Measurements from ENCODE around the gene TC2N.

Gene TC2N

DNA sequence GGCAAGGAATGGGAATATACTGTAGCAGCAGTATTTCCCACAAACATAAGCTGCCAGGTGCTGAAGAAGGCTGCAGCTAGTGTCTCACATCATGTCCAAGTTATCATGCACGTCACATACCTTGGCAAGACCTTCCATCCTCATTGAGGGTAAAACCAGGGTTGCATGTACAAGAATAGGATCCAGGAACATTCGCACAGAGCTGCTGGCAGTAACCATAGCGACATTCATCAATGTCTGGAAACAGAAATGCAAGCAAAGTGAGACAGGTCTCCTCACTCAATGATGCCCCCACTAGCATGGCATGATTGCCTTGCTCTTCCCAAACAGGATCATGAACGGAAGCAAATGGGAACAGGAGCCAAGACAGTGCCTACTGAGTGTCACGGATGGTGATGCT is 23.8 kb upstream of the TC2N start:
- ChIA-PET CTCF (interaction anchor here (0.9 to 2.3 kb wide), 3 partner anchors 8 to 241 kb away, joined by 3 to 5 read pairs (median 4); no protein-coding TSS in a partner anchor), POLR2A (interaction anchor here (0.6 kb wide), 1 partner anchor 653 kb away, joined by 10 read pairs; no protein-coding TSS in a partner anchor)
- TF ChIP-seq, protein P1, sequence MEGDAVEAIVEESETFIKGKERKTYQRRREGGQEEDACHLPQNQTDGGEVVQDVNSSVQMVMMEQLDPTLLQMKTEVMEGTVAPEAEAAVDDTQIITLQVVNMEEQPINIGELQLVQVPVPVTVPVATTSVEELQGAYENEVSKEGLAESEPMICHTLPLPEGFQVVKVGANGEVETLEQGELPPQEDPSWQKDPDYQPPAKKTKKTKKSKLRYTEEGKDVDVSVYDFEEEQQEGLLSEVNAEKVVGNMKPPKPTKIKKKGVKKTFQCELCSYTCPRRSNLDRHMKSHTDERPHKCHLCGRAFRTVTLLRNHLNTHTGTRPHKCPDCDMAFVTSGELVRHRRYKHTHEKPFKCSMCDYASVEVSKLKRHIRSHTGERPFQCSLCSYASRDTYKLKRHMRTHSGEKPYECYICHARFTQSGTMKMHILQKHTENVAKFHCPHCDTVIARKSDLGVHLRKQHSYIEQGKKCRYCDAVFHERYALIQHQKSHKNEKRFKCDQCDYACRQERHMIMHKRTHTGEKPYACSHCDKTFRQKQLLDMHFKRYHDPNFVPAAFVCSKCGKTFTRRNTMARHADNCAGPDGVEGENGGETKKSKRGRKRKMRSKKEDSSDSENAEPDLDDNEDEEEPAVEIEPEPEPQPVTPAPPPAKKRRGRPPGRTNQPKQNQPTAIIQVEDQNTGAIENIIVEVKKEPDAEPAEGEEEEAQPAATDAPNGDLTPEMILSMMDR (IDR thresholded peaks at IDR 0.05; ENCODE audit: control extremely low read depth, extremely low read depth, low read depth, missing control alignments), result no peak
- DNase-seq (ENCODE audit: extremely low spot score), result no peak

DNA sequence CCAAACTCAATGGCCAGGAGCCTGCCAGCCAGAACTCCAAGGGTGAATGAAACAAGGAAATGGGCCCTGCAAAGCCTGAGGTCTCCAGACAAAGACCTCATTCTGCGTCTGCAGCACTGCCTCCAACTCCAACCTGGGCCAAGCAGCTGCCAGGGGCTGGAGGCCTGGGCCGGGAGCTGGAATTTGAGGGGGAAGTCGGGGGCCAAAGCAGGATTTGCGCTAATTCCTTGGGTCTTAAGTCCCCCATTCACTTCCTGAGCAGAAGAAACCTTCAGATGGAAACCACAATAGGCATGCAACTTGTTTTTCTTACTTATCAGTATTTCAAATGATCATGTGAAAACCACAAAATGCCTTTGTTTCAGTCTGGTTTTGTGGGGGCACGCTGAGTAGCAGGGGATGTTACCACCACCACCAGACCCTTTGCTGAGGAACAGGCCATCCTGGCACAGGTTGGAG is 23.0 kb upstream of the TC2N start:
- CTCF ChIA-PET, result interaction anchor here (1.3 kb wide), 1 partner anchor 10 kb away, joined by 4 read pairs; no protein-coding TSS in a partner anchor
- POLR2A ChIA-PET, result no interaction called here
- TF ChIP-seq, protein P1 (IDR thresholded peaks at IDR 0.05; ENCODE audit: control extremely low read depth, extremely low read depth, low read depth, missing control alignments), result no peak
- no peak for DNase-seq (ENCODE audit: extremely low spot score)

DNA sequence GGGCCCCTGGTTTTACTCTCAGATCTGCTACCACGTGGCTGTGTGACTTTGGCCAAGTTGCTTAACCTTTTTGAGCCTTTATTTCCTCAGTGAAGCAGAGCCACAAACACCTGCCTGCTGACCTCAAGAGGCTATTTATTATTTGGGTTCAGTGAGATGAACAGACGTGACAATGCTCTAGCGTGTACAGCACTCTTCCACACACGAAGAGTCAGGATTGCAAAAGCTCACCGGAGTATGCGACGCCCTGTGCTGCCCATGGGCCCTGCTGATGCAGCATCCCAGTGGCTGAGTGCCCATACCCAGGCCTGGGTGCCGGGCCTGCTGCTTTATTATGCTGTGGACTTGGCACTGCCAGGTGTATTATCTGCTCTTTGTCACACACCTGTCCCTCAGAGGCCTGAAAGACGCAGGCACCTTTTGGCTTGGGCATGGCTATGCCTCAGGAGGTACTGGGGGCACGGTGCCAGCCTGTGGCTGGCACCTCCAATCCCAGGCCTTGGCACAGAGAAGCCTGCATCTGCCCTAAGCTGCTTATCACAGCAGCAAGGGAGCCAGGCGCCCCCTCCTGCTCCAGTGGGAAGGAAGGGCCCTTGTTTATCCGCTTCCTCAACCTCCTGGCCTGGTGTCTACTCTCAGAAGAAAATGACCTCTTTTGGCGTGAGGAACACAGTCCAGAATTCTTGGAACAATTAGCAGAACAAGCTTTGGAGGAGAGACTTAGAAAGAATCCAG is 22.3 kb upstream of the TC2N start:
- TF ChIP-seq, protein P1 (IDR thresholded peaks at IDR 0.05; ENCODE audit: control extremely low read depth, extremely low read depth, low read depth, missing control alignments), result no peak
- no peak for DNase-seq (ENCODE audit: extremely low spot score)
- ChIA-PET CTCF (no interaction called here), POLR2A (no interaction called here)

DNA sequence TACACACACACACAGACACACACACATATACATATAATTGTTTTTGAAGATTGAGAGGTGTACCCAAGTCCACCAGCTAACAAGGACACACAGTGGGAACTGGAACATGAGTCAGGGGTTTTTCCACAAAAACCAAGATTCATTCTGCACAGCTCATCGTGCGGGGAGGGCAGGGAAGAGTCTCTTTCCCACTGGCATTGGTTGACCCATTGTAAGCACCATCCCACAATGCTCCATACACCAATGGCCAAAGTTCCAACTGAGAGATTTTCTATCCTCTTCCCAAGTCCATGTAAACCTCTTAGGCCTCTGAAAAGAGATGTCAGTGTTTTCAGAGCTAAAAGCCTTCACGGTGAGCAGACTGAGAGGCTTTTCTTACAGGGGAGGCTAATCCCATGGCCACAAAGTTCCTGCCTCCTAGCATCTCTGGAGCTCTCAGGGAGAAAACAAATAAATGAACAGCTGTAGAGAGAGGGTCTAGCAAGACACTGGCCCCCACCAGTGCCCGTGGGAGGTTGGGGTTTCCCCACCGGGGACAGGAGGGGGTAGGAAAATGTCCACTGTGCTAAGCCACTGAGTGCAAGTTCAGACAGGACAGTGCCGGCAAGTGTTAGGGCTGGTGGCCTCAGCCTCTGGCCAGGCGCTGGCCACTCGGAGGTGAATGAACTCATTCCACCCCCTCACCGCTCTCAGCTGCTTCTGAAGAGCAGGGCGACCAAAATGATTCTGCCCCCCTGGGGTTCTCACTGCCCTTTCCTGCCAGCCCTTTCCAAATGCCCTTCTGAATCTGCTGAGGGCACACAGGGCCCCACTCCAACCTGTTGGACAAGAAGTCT is 21.5 kb upstream of the TC2N start:
- POLR2A ChIA-PET, result no interaction called here
- CTCF ChIA-PET, result interaction anchor here (1.2 to 1.4 kb wide), 2 partner anchors 7 to 108 kb away, joined by 3 read pairs; no protein-coding TSS in a partner anchor

DNA sequence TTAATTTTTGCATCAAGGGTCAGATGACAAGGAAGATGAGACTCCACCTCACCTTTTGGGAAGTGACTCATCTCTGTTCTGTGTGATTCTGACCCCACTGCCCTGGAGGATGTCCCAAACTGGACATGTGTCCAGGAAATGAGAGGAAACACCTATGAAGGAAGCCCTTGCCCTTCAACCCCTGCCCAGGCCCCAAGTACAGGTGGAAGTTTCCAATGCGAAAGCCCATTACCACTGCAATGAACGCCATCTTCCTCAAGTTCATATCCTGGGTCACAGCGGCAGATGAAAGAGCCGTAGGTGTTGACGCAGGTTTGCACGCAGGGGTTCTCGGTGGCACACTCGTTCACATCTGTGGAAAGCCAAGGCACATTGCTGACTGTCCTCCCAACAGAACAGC is 19.6 kb upstream of the TC2N start:
- DNase-seq (ENCODE audit: extremely low spot score), result no peak
- CTCF ChIA-PET, result no interaction called here
- TF ChIP-seq, protein P1 (IDR thresholded peaks at IDR 0.05; ENCODE audit: control extremely low read depth, extremely low read depth, low read depth, missing control alignments), result no peak
- POLR2A ChIA-PET, result no interaction called here

More for the DNA sequence above, 21.5 kb upstream of the TC2N start:
- no peak for DNase-seq (ENCODE audit: extremely low spot score)
- TF ChIP-seq, protein P1 (IDR thresholded peaks at IDR 0.05; ENCODE audit: control extremely low read depth, extremely low read depth, low read depth, missing control alignments), result no peak

DNA sequence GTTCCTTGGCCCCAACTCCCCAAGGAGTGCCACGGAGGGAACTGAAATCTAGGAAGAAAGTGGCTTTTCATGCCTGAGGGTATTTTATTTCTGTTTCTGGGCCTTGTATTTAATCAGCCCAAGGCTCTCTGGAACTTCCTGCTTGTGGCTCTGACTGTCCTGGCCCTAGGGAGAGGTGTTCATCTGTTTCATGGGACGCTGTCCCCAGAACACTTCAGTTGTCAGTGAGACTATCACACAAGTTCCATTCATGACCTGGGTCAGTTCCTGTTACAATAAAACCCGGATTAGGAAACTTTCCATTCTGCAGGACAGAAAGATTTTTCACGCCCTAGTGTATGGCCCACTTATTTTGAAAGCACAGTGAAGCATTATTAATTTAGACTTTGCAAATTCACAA is 18.5 kb upstream of the TC2N start:
- ChIA-PET POLR2A (no interaction called here), CTCF (interaction anchor here (1.6 kb wide), 1 partner anchor 14 kb away, joined by 3 read pairs; no protein-coding TSS in a partner anchor)
- TF ChIP-seq, protein P1 (IDR thresholded peaks at IDR 0.05; ENCODE audit: control extremely low read depth, extremely low read depth, low read depth, missing control alignments), result no peak
- DNase-seq (ENCODE audit: extremely low spot score), result no peak
